Right lobe of liver (tissue), 6 donors: ENCODE measurements around the gene TRNAU1AP. TPM values are rescaled to one million over a fixed set of nuclear protein-coding genes. Genes with fewer than 3 reads are reported as not detected.
"Not testable (repeated sequence)": the region's sequence is repeated elsewhere in the genome, so short reads cannot be mapped to it uniquely, and the experiment has no call there.

Source experiments
- ATAC-seq, 4 donors: fragments of 200-7000 bp; cut with Tn5 transposase; one replicate each; pipeline ENCODE4 v1.9.1; 2020; ENCODE audit warnings: mild to moderate bottlenecking in 4 of 4, moderate library complexity in 4 of 4
- DNase-seq, 3 donors: peaks; one replicate each; pipeline ENCODE4 v3.0.0-alpha.2; 2020
- H3K27ac ChIP-seq, 3 donors: fragments of 200-600 bp; one replicate each; pipeline ENCODE4 v1.8.0; 2022
- H3K27me3 ChIP-seq, 2 donors: fragments of 200-600 bp; one replicate each; pipeline ENCODE4 v1.8.0; 2022
- H3K36me3 ChIP-seq, 4 donors: fragments of 200-600 bp; sonication (generic) in 1 of 4; one replicate each; pipeline versions ENCODE4 v1.5.1 to v1.8.0; 2017 to 2022; ENCODE audit warnings: control low read depth in 1 of 4
- H3K4me1 ChIP-seq, 4 donors: fragments of 200-600 bp; sonication (generic) in 1 of 4; one replicate each; pipeline versions ENCODE4 v1.5.1 to v1.8.0; 2017 to 2022; ENCODE audit warnings: control low read depth in 1 of 4
- H3K4me3 ChIP-seq, 3 donors: fragments of 200-600 bp; one replicate each; pipeline ENCODE4 v1.8.0; 2022
- H3K9me3 ChIP-seq, 4 donors: fragments of 200-600 bp; sonication (generic) in 1 of 4; one replicate each; pipeline versions ENCODE4 v1.5.1 to v1.8.0; 2017 to 2022; ENCODE audit warnings: control low read depth in 1 of 4
- CTCF ChIP-seq, 4 donors: fragments of 200-600 bp in 3 of 4; fragments of 450-650 bp in 1 of 4; IDR thresholded peaks; one replicate each; pipeline versions ENCODE4 v1.5.1 to v1.8.0; 2016 to 2022; ENCODE audit warnings: antibody characterized with exemption in 4 of 4, mild to moderate bottlenecking in 2 of 4
- POLR2A ChIP-seq: fragments of 450-650 bp; IDR thresholded peaks from one replicate; pipeline ENCODE4 v1.6.1; 2017; ENCODE audit warnings: antibody characterized with exemption, mild to moderate bottlenecking
- WGBS: methylation state at CpG from one replicate; pipeline ENCODE4 v1.1.6; 2018; ENCODE audit warnings: low coverage, low lambda C conversion rate; ENCODE audit not compliant: insufficient coverage; ENCODE audit errors: missing lambda C conversion rate; 5-methylcytosine and 5-hydroxymethylcytosine counted together
- intact Hi-C, 2 donors: fragments of 100-400 bp; cut with DNase I; formaldehyde crosslinking; loops; one replicate each; pipeline versions ENCODE4 v1.11.2 to v1.14.1; 2022
- total RNA-seq, 6 experiments: library from RNA; depleted of rRNA in 2 of 6; stranded (reverse); fragments of >200 nt in 2 of 6; fragmentation: NEBNext Ultra II Directional in 3 of 6; extraction: Animal tissue kit (Norgen Biotek cat#: 25700) in 3 of 6; gene quantifications; one replicate each; pipeline versions ENCODE4 v1.1.0 to v1.2.4, GENCODE V29; 2016 to 2023
- donor health status: DM: no; HTN: yes; CAD: no.
- donor health status: DM: no; HTN: no; CAD: no.
- donor health status: DM: no; HTN: no; CAD: no.
- donor health status: DM: no; HTN: yes; CAD: no.
- donor health status: DM: no; HTN: yes; CAD: no.

TRNAU1AP gene
- total RNA-seq, 6 experiments from 2014 or later, result 5.2 to 14.8 (median 7.3) TPM

GRCh38 chr1:28579401-28579800, 26.5 kb downstream of the TRNAU1AP start:
- Histone ChIP-seq H3K9me3 (no peaks in the 10 kb centered on the region), H3K4me3 (no peak overlapping the region), H3K36me3 (peaks cover 0 to 38% (median 17%) of the 10 kb centered on the region in 4 donors), H3K27ac (no peak overlapping the region), H3K4me1 (peaks cover 0 to 18% (median 7%) of the 10 kb centered on the region in 4 donors), H3K27me3 (no peaks in the 10 kb centered on the region)
- intact Hi-C loops, result no loop called here
- DNase-seq (no peak), ATAC-seq (no peak)
- no peak for TF ChIP-seq CTCF (IDR thresholded peaks at IDR 0.05)
- no peak for TF ChIP-seq POLR2A
- WGBS, result 92% methylated on average over 1 of the region's 1 CpG

GRCh38 chr1:28580722-28581530, 28.0 kb downstream of the TRNAU1AP start:
- ATAC-seq, result peak; percentile 25 to 41 (median 29)

GRCh38 chr1:28581531-28582247, 28.8 kb downstream of the TRNAU1AP start:
- intact Hi-C loops, result no loop called here
- Histone ChIP-seq H3K27me3 (no peaks in the 10 kb centered on the region), H3K36me3 (peaks cover 0 to 29% (median 15%) of the 10 kb centered on the region in 4 donors), H3K4me1 (peaks cover 0 to 18% (median 7%) of the 10 kb centered on the region in 4 donors), H3K4me3 (peak overlapping the region; percentile 67 to 75 (median 73)), H3K9me3 (no peaks in the 10 kb centered on the region), H3K27ac (peak overlapping the region; percentile 42 to 83 (median 77))
- ATAC-seq (peak; percentile 97 to 99 (median 98)), DNase-seq (peak; percentile 97 to 98 (median 98))
- WGBS, result 0% methylated on average over 22 of the region's 75 CpGs
- peak; percentile 93 for TF ChIP-seq POLR2A
- TF ChIP-seq CTCF (IDR thresholded peaks at IDR 0.05), result peak in 1 of 4 donors; percentile 14

More at GRCh38 chr1:28580722-28581530, 28.0 kb downstream of the TRNAU1AP start:
- H3K4me1 ChIP-seq, result peaks cover 0 to 18% (median 7%) of the 10 kb centered on the region in 4 donors
- peak overlapping the region; percentile 67 to 75 (median 73) for H3K4me3 ChIP-seq
- H3K27me3 ChIP-seq, result no peaks in the 10 kb centered on the region
- peak in 2 of 4 donors; percentile 8 to 16 for TF ChIP-seq CTCF (IDR thresholded peaks at IDR 0.05)
- no peak for TF ChIP-seq POLR2A
- intact Hi-C loops, result no loop called here
- peak in 1 of 3 donors; percentile 27 for DNase-seq
- no peaks in the 10 kb centered on the region for H3K9me3 ChIP-seq
- peaks cover 0 to 29% (median 15%) of the 10 kb centered on the region in 4 donors for H3K36me3 ChIP-seq
- WGBS, result 3% methylated on average over 24 of the region's 26 CpGs
- peak overlapping the region; percentile 42 to 83 (median 77) for H3K27ac ChIP-seq

- DNase-seq (no peak), ATAC-seq (peak; percentile 13 to 20 (median 16))
- whole genome bisulfite sequencing, result 1% methylated on average over 10 of the region's 10 CpGs
- Histone ChIP-seq H3K4me3 (peak overlapping the region; percentile 67 to 75 (median 73)), H3K27ac (peak overlapping the region in 2 of 3 donors; percentile 64 to 83), H3K4me1 (peaks cover 0 to 18% (median 7%) of the 10 kb centered on the region in 4 donors), H3K27me3 (no peaks in the 10 kb centered on the region), H3K9me3 (no peaks in the 10 kb centered on the region), H3K36me3 (peaks cover 0 to 28% (median 15%) of the 10 kb centered on the region in 4 donors)
- no peak for TF ChIP-seq POLR2A
- TF ChIP-seq CTCF (IDR thresholded peaks at IDR 0.05), result no peak
- intact Hi-C loops, result no loop called here
Measured at GRCh38 chr1:28582248-28582615, 29.3 kb downstream of the TRNAU1AP start.

- H3K9me3 ChIP-seq, H3K27ac ChIP-seq, DNase-seq: not testable (repeated sequence)
Measured at GRCh38 chr1:28586585-28587391, 33.9 kb downstream of the TRNAU1AP start.

More at GRCh38 chr1:28586585-28587391, 33.9 kb downstream of the TRNAU1AP start:
- H3K4me1 ChIP-seq, H3K4me3 ChIP-seq, H3K27me3 ChIP-seq, ATAC-seq, H3K36me3 ChIP-seq, intact Hi-C loops: not testable (repeated sequence)
- 83% methylated on average over 15 of the region's 19 CpGs for WGBS
